ENCODE data around the gene FOSL2.

Gene FOSL2

GRCh38 chr2:28401411-28401810, 8.8 kb downstream of the FOSL2 start:
- H3K27ac ChIP-seq (ENCODE audit: low read depth, low read length): no peak overlapping the region
- peaks cover 0 to 66% (median 41%) of the 10 kb centered on the region in 5 donors for H3K36me3 ChIP-seq (ENCODE audit: control insufficient read depth in 5 of 5, insufficient read depth in 5 of 5, low read length in 5 of 5)
- H3K9ac ChIP-seq (ENCODE audit: low read length in 5 of 5): no peak overlapping the region
- H3K4me1 ChIP-seq (ENCODE audit: control insufficient read depth in 5 of 5, insufficient read depth in 5 of 5, low read length in 5 of 5): peaks cover 10 to 99% (median 67%) of the 10 kb centered on the region in 5 donors
- H3K27me3 ChIP-seq (ENCODE audit: control insufficient read depth in 5 of 5, insufficient read depth in 4 of 5, low read length in 5 of 5): peaks cover 0 to 3% (median 0%) of the 10 kb centered on the region in 5 donors
- no peaks in the 10 kb centered on the region for H3K9me3 ChIP-seq (ENCODE audit: control insufficient read depth in 5 of 5, low read length in 5 of 5)
- H3K4me3 ChIP-seq (ENCODE audit: low read depth in 1 of 5, low read length in 5 of 5): no peak overlapping the region

- peaks cover 0 to 73% (median 48%) of the 10 kb centered on the region in 5 donors for H3K36me3 ChIP-seq (ENCODE audit: control insufficient read depth in 5 of 5, insufficient read depth in 5 of 5, low read length in 5 of 5)
- no peaks in the 10 kb centered on the region for H3K27me3 ChIP-seq (ENCODE audit: control insufficient read depth in 5 of 5, insufficient read depth in 4 of 5, low read length in 5 of 5)
- H3K4me3 ChIP-seq (ENCODE audit: low read depth in 1 of 5, low read length in 5 of 5): no peak overlapping the region
- no peak overlapping the region for H3K27ac ChIP-seq (ENCODE audit: low read depth, low read length)
- H3K9ac ChIP-seq (ENCODE audit: low read length in 5 of 5): no peak overlapping the region
- peaks cover 10 to 99% (median 70%) of the 10 kb centered on the region in 5 donors for H3K4me1 ChIP-seq (ENCODE audit: control insufficient read depth in 5 of 5, insufficient read depth in 5 of 5, low read length in 5 of 5)
- H3K9me3 ChIP-seq (ENCODE audit: control insufficient read depth in 5 of 5, low read length in 5 of 5): no peaks in the 10 kb centered on the region
These were observed 9.4 kb downstream of the FOSL2 start for GRCh38 chr2:28401948-28402550.

GRCh38 chr2:28403370-28403956, 10.8 kb downstream of the FOSL2 start:
- peaks cover 10 to 99% (median 64%) of the 10 kb centered on the region in 5 donors for H3K4me1 ChIP-seq (ENCODE audit: control insufficient read depth in 5 of 5, insufficient read depth in 5 of 5, low read length in 5 of 5)
- peaks cover 0 to 87% (median 62%) of the 10 kb centered on the region in 5 donors for H3K36me3 ChIP-seq (ENCODE audit: control insufficient read depth in 5 of 5, insufficient read depth in 5 of 5, low read length in 5 of 5)

GRCh38 chr2:28404086-28404485, 11.4 kb downstream of the FOSL2 start:
- Histone ChIP-seq H3K9me3 (ENCODE audit: control insufficient read depth in 5 of 5, low read length in 5 of 5) (no peaks in the 10 kb centered on the region), H3K4me3 (ENCODE audit: low read depth in 1 of 5, low read length in 5 of 5) (no peak overlapping the region), H3K4me1 (ENCODE audit: control insufficient read depth in 5 of 5, insufficient read depth in 5 of 5, low read length in 5 of 5) (peaks cover 10 to 99% (median 57%) of the 10 kb centered on the region in 5 donors), H3K36me3 (ENCODE audit: control insufficient read depth in 5 of 5, insufficient read depth in 5 of 5, low read length in 5 of 5) (peaks cover 0 to 90% (median 68%) of the 10 kb centered on the region in 5 donors), H3K27me3 (ENCODE audit: control insufficient read depth in 5 of 5, insufficient read depth in 4 of 5, low read length in 5 of 5) (no peaks in the 10 kb centered on the region), H3K9ac (ENCODE audit: low read length in 5 of 5) (no peak overlapping the region), H3K27ac (ENCODE audit: low read depth, low read length) (no peak overlapping the region)

More at GRCh38 chr2:28403370-28403956, 10.8 kb downstream of the FOSL2 start:
- H3K27ac ChIP-seq (ENCODE audit: low read depth, low read length): no peak overlapping the region
- H3K9me3 ChIP-seq (ENCODE audit: control insufficient read depth in 5 of 5, low read length in 5 of 5): no peaks in the 10 kb centered on the region
- H3K4me3 ChIP-seq (ENCODE audit: low read depth in 1 of 5, low read length in 5 of 5): no peak overlapping the region
- H3K27me3 ChIP-seq (ENCODE audit: control insufficient read depth in 5 of 5, insufficient read depth in 4 of 5, low read length in 5 of 5): no peaks in the 10 kb centered on the region
- no peak overlapping the region for H3K9ac ChIP-seq (ENCODE audit: low read length in 5 of 5)

GRCh38 chr2:28405537-28405936, 12.9 kb downstream of the FOSL2 start:
- Histone ChIP-seq H3K27me3 (ENCODE audit: control insufficient read depth in 5 of 5, insufficient read depth in 4 of 5, low read length in 5 of 5) (no peaks in the 10 kb centered on the region), H3K4me3 (ENCODE audit: low read depth in 1 of 5, low read length in 5 of 5) (no peak overlapping the region), H3K27ac (ENCODE audit: low read depth, low read length) (no peak overlapping the region), H3K9ac (ENCODE audit: low read length in 5 of 5) (no peak overlapping the region), H3K4me1 (ENCODE audit: control insufficient read depth in 5 of 5, insufficient read depth in 5 of 5, low read length in 5 of 5) (peaks cover 7 to 92% (median 43%) of the 10 kb centered on the region in 5 donors), H3K9me3 (ENCODE audit: control insufficient read depth in 5 of 5, low read length in 5 of 5) (no peaks in the 10 kb centered on the region), H3K36me3 (ENCODE audit: control insufficient read depth in 5 of 5, insufficient read depth in 5 of 5, low read length in 5 of 5) (peaks cover 0 to 94% (median 80%) of the 10 kb centered on the region in 5 donors)

DNA sequence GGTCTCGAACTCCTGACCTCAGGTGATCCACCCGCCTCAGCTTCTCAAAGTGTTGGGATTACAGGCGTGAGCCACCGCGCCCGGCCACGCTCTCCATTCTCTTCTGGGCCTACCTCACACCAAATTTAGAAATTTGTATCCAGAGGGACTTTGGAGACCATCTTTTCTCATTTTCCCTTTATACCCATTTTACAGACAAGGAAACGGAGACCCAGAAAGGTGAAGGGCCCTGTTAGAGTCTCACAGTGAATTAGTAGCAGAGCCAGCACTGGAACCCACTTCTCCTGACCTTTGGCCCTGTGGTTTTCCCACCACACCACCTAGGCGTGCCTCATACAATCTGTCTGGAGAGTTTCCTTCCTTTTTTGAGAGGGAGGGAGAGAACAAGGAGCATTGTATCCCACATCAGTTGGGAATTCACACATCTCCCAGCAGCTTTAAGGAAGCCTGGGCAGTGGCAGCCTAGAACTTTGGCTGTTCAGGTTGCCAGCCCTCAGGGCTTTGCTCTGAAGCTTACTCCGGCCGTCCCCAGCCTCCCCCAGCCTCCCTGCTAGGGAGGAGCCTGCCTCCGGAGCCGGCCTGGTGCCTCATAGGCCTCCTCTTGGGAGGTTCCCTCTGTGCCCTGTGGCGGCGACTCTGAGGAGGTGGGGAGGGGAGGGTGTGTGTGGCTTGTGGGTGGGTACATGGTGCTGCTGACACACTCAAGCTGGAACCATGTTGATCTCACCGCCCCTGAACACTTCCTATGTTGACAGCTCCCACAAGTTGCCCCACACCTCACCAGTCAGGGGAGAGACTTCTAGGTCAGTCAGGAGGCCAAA, 13.8 kb downstream of the FOSL2 start:
- H3K27me3 ChIP-seq (ENCODE audit: control insufficient read depth in 5 of 5, insufficient read depth in 4 of 5, low read length in 5 of 5): no peaks in the 10 kb centered on the region
- H3K9me3 ChIP-seq (ENCODE audit: control insufficient read depth in 5 of 5, low read length in 5 of 5): no peaks in the 10 kb centered on the region
- H3K36me3 ChIP-seq (ENCODE audit: control insufficient read depth in 5 of 5, insufficient read depth in 5 of 5, low read length in 5 of 5): peaks cover 0 to 100% (median 85%) of the 10 kb centered on the region in 5 donors
- peak overlapping the region; percentile 41 for H3K27ac ChIP-seq (ENCODE audit: low read depth, low read length)
- H3K4me3 ChIP-seq (ENCODE audit: low read depth in 1 of 5, low read length in 5 of 5): no peak overlapping the region
- peaks cover 7 to 86% (median 33%) of the 10 kb centered on the region in 5 donors for H3K4me1 ChIP-seq (ENCODE audit: control insufficient read depth in 5 of 5, insufficient read depth in 5 of 5, low read length in 5 of 5)
- no peak overlapping the region for H3K9ac ChIP-seq (ENCODE audit: low read length in 5 of 5)

GRCh38 chr2:28407131-28407975, 14.7 kb downstream of the FOSL2 start:
- Histone ChIP-seq H3K9ac (ENCODE audit: low read length in 5 of 5) (no peak overlapping the region), H3K4me1 (ENCODE audit: control insufficient read depth in 5 of 5, insufficient read depth in 5 of 5, low read length in 5 of 5) (peaks cover 7 to 77% (median 25%) of the 10 kb centered on the region in 5 donors), H3K27me3 (ENCODE audit: control insufficient read depth in 5 of 5, insufficient read depth in 4 of 5, low read length in 5 of 5) (no peaks in the 10 kb centered on the region), H3K9me3 (ENCODE audit: control insufficient read depth in 5 of 5, low read length in 5 of 5) (no peaks in the 10 kb centered on the region), H3K36me3 (ENCODE audit: control insufficient read depth in 5 of 5, insufficient read depth in 5 of 5, low read length in 5 of 5) (peaks cover 0 to 100% (median 88%) of the 10 kb centered on the region in 5 donors), H3K27ac (ENCODE audit: low read depth, low read length) (peak overlapping the region; percentile 41), H3K4me3 (ENCODE audit: low read depth in 1 of 5, low read length in 5 of 5) (no peak overlapping the region)

- Histone ChIP-seq H3K36me3 (ENCODE audit: control insufficient read depth in 5 of 5, insufficient read depth in 5 of 5, low read length in 5 of 5) (peaks cover 0 to 100% (median 96%) of the 10 kb centered on the region in 5 donors), H3K9ac (ENCODE audit: low read length in 5 of 5) (no peak overlapping the region), H3K4me1 (ENCODE audit: control insufficient read depth in 5 of 5, insufficient read depth in 5 of 5, low read length in 5 of 5) (peaks cover 7 to 73% (median 21%) of the 10 kb centered on the region in 5 donors), H3K27ac (ENCODE audit: low read depth, low read length) (no peak overlapping the region), H3K9me3 (ENCODE audit: control insufficient read depth in 5 of 5, low read length in 5 of 5) (no peaks in the 10 kb centered on the region), H3K27me3 (ENCODE audit: control insufficient read depth in 5 of 5, insufficient read depth in 4 of 5, low read length in 5 of 5) (no peaks in the 10 kb centered on the region), H3K4me3 (ENCODE audit: low read depth in 1 of 5, low read length in 5 of 5) (no peak overlapping the region)
These were observed 15.5 kb downstream of the FOSL2 start for GRCh38 chr2:28407976-28408690.

All from subcutaneous abdominal adipose tissue (tissue), 5 donors.